Breast epithelium (tissue), 4 donors: ENCODE results near the gene MEMO1. TPM values are rescaled to one million over a fixed set of nuclear protein-coding genes. Genes with fewer than 3 reads are reported as not detected.

Experiments used
- DNase-seq, 2 donors: peaks; one replicate each; pipeline ENCODE4 v3.0.0-alpha.2; 2019; ENCODE audit warnings: low spot score in 2 of 2
- H3K27ac ChIP-seq, 2 donors: fragments of 200-600 bp; sonication (generic) in 1 of 2; one replicate each; pipeline ENCODE4 v1.5.1; 2016 to 2019; ENCODE audit warnings: mild to moderate bottlenecking in 1 of 2
- H3K27me3 ChIP-seq, 2 donors: fragments of 200-600 bp; sonication (generic) in 1 of 2; one replicate each; pipeline versions ENCODE4 v1.5.1 to v1.6.0; 2017 to 2019; ENCODE audit warnings: control low read depth in 1 of 2, mild to moderate bottlenecking in 1 of 2
- H3K36me3 ChIP-seq: fragments of 200-600 bp; one replicate; pipeline ENCODE4 v1.5.1; 2019
- H3K4me1 ChIP-seq, 2 donors: fragments of 200-600 bp; sonication (generic); one replicate each; pipeline ENCODE4 v1.5.1; 2016 to 2019; ENCODE audit warnings: control low read depth in 1 of 2
- H3K4me3 ChIP-seq, 3 donors: fragments of 200-600 bp; sonication (generic); 1 replicate in 2 of 3; 2 replicates in 1 of 3; pipeline ENCODE4 v1.5.1; 2016 to 2019; ENCODE audit warnings: mild to moderate bottlenecking in 3 of 3, moderate library complexity in 2 of 3
- H3K9me3 ChIP-seq, 2 donors: fragments of 200-600 bp; sonication (generic) in 1 of 2; one replicate each; pipeline ENCODE4 v1.5.1; 2016 to 2019; ENCODE audit warnings: control low read depth in 1 of 2
- POLR2A ChIP-seq: fragments of 450-650 bp; IDR thresholded peaks from one replicate; pipeline ENCODE4 v1.6.1; 2016; ENCODE audit warnings: antibody characterized with exemption, mild to moderate bottlenecking, moderate library complexity
- POLR2AphosphoS5 ChIP-seq, 3 donors: sonication (generic); formaldehyde crosslinking; IDR thresholded peaks; one replicate each; pipeline ENCODE4 v1.6.1; 2017; ENCODE audit warnings: antibody characterized with exemption in 3 of 3
- intact Hi-C: fragments of 100-400 bp; cut with DNase I; formaldehyde crosslinking; loops from one replicate; pipeline ENCODE4 v1.15.1; 2023; ENCODE audit warnings: low total_unique reads
- total RNA-seq, 3 donors: library from RNA; depleted of rRNA; stranded (reverse); fragments of >200 nt; gene quantifications; one replicate each; pipeline ENCODE4 v1.1.0, GENCODE V29; 2016
- TF ChIP-seq, protein P1 (sequence below), 3 donors: fragments of 450-650 bp; IDR thresholded peaks; one replicate each; pipeline ENCODE4 v1.5.1; 2016 to 2017; ENCODE audit warnings: antibody characterized with exemption in 3 of 3, mild to moderate bottlenecking in 3 of 3, moderate library complexity in 3 of 3

Gene MEMO1
- total RNA-seq, 3 donors from 2014 or later, result 26.1 to 28.8 (median 26.1) TPM

DNA sequence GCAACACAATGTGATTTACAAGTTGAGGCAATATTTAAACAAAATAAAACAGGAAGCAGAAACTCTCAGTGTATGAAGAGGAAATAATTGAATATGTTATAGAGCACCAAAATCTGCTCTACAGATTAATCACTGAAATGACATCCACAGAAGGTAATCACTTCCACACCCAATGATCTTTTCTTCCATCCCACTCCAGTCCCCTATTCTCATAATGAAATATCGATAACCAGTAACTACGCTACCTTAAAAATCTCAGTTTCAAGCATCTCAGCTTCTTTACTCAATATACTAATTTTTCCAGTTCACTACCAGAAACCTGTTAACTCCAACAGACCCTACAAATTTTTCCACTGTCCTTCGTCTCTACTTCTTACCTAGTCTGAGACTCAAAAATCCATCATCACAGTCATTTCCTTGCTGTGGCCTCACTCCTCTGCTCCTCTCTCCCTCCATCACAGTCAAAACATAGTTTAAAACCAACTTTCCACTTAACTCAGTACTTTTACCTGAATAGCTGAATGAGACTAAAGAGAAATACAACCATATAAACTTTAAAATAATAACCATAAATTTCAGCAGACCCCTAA lies 67.1 kb downstream of the MEMO1 start:
- intact Hi-C loops, result no loop called here
- TF ChIP-seq POLR2AphosphoS5 (IDR thresholded peaks at IDR 0.05) (no peak), POLR2A (no peak)
- TF ChIP-seq, protein P1, sequence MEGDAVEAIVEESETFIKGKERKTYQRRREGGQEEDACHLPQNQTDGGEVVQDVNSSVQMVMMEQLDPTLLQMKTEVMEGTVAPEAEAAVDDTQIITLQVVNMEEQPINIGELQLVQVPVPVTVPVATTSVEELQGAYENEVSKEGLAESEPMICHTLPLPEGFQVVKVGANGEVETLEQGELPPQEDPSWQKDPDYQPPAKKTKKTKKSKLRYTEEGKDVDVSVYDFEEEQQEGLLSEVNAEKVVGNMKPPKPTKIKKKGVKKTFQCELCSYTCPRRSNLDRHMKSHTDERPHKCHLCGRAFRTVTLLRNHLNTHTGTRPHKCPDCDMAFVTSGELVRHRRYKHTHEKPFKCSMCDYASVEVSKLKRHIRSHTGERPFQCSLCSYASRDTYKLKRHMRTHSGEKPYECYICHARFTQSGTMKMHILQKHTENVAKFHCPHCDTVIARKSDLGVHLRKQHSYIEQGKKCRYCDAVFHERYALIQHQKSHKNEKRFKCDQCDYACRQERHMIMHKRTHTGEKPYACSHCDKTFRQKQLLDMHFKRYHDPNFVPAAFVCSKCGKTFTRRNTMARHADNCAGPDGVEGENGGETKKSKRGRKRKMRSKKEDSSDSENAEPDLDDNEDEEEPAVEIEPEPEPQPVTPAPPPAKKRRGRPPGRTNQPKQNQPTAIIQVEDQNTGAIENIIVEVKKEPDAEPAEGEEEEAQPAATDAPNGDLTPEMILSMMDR (IDR thresholded peaks at IDR 0.05), result no peak

DNA sequence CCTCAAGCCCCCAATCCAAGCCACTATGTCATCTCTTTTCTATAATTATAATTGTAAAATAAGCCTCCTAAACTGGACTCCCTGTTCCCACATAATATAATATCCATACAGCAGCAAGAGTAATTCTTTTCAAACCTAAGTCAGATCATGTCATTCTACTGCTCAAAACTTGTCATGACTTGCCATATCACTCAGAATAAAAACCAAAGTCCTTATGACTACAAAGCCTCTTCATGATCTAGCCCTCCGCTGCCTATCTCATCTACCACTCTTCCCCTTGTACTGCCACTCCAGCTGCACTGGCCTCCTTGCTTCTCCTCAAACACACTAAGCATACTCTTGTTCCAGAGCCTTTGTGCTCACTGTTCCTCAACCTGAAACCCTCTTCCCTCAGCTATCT lies 69.9 kb downstream of the MEMO1 start:
- Histone ChIP-seq H3K9me3 (no peaks in the 10 kb centered on the region), H3K27ac (no peak overlapping the region), H3K4me1 (no peaks in the 10 kb centered on the region), H3K36me3 (no peaks in the 10 kb centered on the region), H3K4me3 (no peak overlapping the region), H3K27me3 (no peaks in the 10 kb centered on the region)
- TF ChIP-seq POLR2AphosphoS5 (IDR thresholded peaks at IDR 0.05), result no peak
- TF ChIP-seq POLR2A, result no peak
- TF ChIP-seq, protein P1 (IDR thresholded peaks at IDR 0.05), result no peak
- intact Hi-C loops, result no loop called here
- no peak for DNase-seq

More for the DNA sequence above, 67.1 kb downstream of the MEMO1 start:
- no peak overlapping the region for H3K4me3 ChIP-seq
- H3K4me1 ChIP-seq, result no peaks in the 10 kb centered on the region
- DNase-seq, result no peak
- no peak overlapping the region for H3K27ac ChIP-seq
- no peaks in the 10 kb centered on the region for H3K27me3 ChIP-seq
- no peaks in the 10 kb centered on the region for H3K9me3 ChIP-seq
- H3K36me3 ChIP-seq, result no peaks in the 10 kb centered on the region

DNA sequence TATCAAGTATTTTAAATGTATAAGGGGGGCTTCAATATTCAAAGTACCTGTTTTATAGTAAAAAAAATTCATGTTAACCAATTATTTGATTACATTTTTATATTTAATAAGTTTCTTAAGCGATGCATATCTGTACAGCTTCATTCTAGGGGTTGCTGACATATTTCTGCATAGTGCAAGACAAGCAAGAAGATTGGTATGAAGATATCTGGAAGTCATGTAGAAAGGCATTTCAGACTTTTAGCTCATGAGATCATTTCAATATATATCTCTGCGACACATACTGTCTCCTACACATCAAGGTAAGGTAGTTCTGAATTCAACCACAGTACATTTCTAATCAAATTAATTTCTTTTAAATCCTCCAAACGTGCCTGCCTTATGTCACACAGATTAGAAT lies 73.1 kb downstream of the MEMO1 start:
- no peak overlapping the region for H3K4me3 ChIP-seq
- no peak for TF ChIP-seq POLR2A
- TF ChIP-seq, protein P1 (IDR thresholded peaks at IDR 0.05), result no peak
- TF ChIP-seq POLR2AphosphoS5 (IDR thresholded peaks at IDR 0.05), result no peak
- intact Hi-C loops, result no loop called here

DNA sequence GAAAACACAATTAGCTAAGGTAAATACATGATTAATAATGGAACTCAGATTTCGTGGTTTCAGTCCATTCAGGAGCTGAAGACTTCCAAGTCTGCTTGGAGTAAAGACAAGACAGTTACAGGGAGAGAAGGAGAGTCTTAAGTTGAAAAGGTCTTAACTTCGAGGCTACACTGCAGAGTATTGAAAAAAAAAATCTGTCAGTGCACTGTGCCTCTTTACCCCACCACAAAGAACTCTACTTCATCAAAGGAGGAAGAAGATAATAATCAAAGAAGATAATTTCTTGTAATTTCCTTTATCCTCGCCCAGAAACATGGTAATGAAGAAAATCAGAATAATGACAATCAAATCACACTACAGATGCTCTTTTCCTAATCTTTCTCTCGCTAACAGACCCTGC lies 75.4 kb downstream of the MEMO1 start:
- Histone ChIP-seq H3K9me3 (no peaks in the 10 kb centered on the region), H3K4me3 (no peak overlapping the region), H3K36me3 (no peaks in the 10 kb centered on the region), H3K27me3 (no peaks in the 10 kb centered on the region), H3K27ac (no peak overlapping the region), H3K4me1 (no peaks in the 10 kb centered on the region)
- intact Hi-C loops, result no loop called here
- TF ChIP-seq POLR2AphosphoS5 (IDR thresholded peaks at IDR 0.05) (no peak), POLR2A (no peak)
- TF ChIP-seq, protein P1 (IDR thresholded peaks at IDR 0.05), result no peak
- DNase-seq, result no peak

More for the DNA sequence above, 73.1 kb downstream of the MEMO1 start:
- H3K9me3 ChIP-seq, result no peaks in the 10 kb centered on the region
- H3K27me3 ChIP-seq, result no peaks in the 10 kb centered on the region
- no peaks in the 10 kb centered on the region for H3K36me3 ChIP-seq
- DNase-seq, result no peak
- no peak overlapping the region for H3K27ac ChIP-seq
- no peaks in the 10 kb centered on the region for H3K4me1 ChIP-seq

DNA sequence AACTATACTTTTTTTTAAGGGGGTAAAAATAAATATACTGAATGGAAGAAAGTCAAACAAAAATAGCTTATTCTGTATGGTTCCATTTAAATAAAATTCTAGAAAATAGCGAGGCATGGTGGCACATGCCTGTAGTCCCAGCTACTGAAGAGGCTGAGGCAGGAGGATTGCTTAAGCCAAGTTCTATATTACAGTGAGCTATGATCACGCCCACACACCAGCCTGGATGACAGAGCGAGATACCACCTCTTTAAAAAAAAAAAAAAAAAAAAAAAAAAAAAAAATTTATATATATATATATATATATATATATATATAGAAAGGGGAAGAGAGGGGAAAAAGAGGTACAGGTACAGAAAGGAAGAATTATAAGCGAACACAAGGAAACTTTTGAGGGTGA lies 77.7 kb downstream of the MEMO1 start:
- H3K27ac ChIP-seq, result no peak overlapping the region
- H3K9me3 ChIP-seq, result no peaks in the 10 kb centered on the region
- H3K4me3 ChIP-seq, result no peak overlapping the region
- no peaks in the 10 kb centered on the region for H3K4me1 ChIP-seq
- H3K27me3 ChIP-seq, result no peaks in the 10 kb centered on the region
- intact Hi-C loops, result no loop called here
- H3K36me3 ChIP-seq, result no peaks in the 10 kb centered on the region
- DNase-seq, result no peak
- TF ChIP-seq, protein P1 (IDR thresholded peaks at IDR 0.05), result no peak
- TF ChIP-seq POLR2AphosphoS5 (IDR thresholded peaks at IDR 0.05), result no peak
- TF ChIP-seq POLR2A, result no peak
